MM.1S (cell line): ENCODE results near the gene TEX14.
"Not testable (repeated sequence)": the region's sequence is repeated elsewhere in the genome, so short reads cannot be mapped to it uniquely, and the experiment has no call there.

Source experiments
- CTCF ChIP-seq: fragments of 300-600 bp; sonication (generic); IDR thresholded peaks from 2 replicates; pipeline ENCODE4 v1.5.1; 2016; ENCODE audit warnings: antibody characterized with exemption, low read length, mixed read lengths
- EZH2 ChIP-seq: fragments of 300-600 bp; sonication (generic); optimal IDR thresholded peaks from 2 replicates; pipeline ENCODE3; 2017; ENCODE audit warnings: low read depth, mild to moderate bottlenecking, antibody characterized with exemption, low read length, mixed read lengths

DNA sequence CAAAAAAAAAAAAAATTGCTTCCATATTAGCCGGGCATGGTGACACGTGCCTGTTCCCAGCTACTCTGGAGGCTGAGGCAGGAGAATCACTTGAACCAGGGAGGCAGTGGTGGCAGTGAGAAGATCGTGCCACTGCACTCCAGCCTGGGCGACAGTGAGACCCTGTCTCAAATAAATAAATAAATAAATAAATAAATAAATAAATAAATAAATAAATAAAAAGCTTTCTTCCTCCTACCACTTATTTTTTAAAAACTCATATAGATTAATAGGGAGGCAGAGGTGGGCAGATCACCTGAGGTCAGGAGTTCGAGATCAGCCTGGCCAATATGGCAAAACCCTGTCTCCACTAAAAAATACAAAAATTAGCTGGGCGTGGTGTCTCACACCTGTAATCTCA is 7.4 kb downstream of the TEX14 start:
- TF ChIP-seq EZH2, CTCF: not testable (repeated sequence)
